Spleen (tissue), 11 donors: ENCODE measurements around the gene TRAF3IP3. TPM values are rescaled to one million over a fixed set of nuclear protein-coding genes. Genes with fewer than 3 reads are reported as not detected.
A peak's percentile ranks its signal among the peaks of the same experiment; 100 is the strongest.

Source experiments
- DNase-seq: peaks from one replicate; pipeline ENCODE4 v3.0.0-alpha.2; 2020
- H3K27ac ChIP-seq, 8 donors: fragments of 200-600 bp; sonication (generic) in 7 of 8; 1 replicate in 4 of 8; 2 replicates in 4 of 8; pipeline versions ENCODE4 v1.5.0 to v1.8.0; 2016 to 2021; ENCODE audit warnings: inconsistent platforms in 4 of 8, mild to moderate bottlenecking in 4 of 8, moderate library complexity in 1 of 8
- H3K27me3 ChIP-seq, 7 donors: fragments of 200-600 bp; sonication (generic) in 6 of 7; replicated peaks in 1 of 7; 1 replicate in 4 of 7; 2 replicates in 3 of 7; pipeline versions ENCODE4 v1.5.0 to v1.8.0; 2016 to 2021; ENCODE audit warnings: inconsistent platforms in 3 of 7, mild to moderate bottlenecking in 1 of 7
- H3K36me3 ChIP-seq, 6 donors: fragments of 200-600 bp; sonication (generic) in 5 of 6; 1 replicate in 4 of 6; 2 replicates in 2 of 6; pipeline versions ENCODE4 v1.5.0 to v1.8.0; 2016 to 2021; ENCODE audit warnings: inconsistent platforms in 2 of 6
- H3K4me1 ChIP-seq, 6 donors: fragments of 200-600 bp; sonication (generic) in 5 of 6; 1 replicate in 3 of 6; 2 replicates in 3 of 6; pipeline versions ENCODE4 v1.5.0 to v1.8.0; 2016 to 2021; ENCODE audit warnings: inconsistent platforms in 3 of 6
- H3K4me3 ChIP-seq, 8 donors: fragments of 200-600 bp; sonication (generic) in 7 of 8; 1 replicate in 4 of 8; 2 replicates in 4 of 8; pipeline versions ENCODE4 v1.5.0 to v1.8.0; 2016 to 2021; ENCODE audit warnings: inconsistent platforms in 4 of 8, mild to moderate bottlenecking in 4 of 8, moderate library complexity in 2 of 8
- H3K9me3 ChIP-seq, 8 donors: fragments of 200-600 bp; sonication (generic) in 7 of 8; 1 replicate in 4 of 8; 2 replicates in 4 of 8; pipeline versions ENCODE4 v1.5.0 to v1.8.0; 2016 to 2021; ENCODE audit warnings: inconsistent platforms in 4 of 8
- POLR2A ChIP-seq, 3 donors: fragments of 450-650 bp; IDR thresholded peaks; one replicate each; pipeline ENCODE4 v1.5.1; 2017; ENCODE audit warnings: antibody characterized with exemption in 3 of 3, mild to moderate bottlenecking in 1 of 3
- POLR2AphosphoS5 ChIP-seq, 3 donors: sonication (generic); formaldehyde crosslinking; IDR thresholded peaks; one replicate each; pipeline ENCODE4 v1.5.1; 2017; ENCODE audit warnings: antibody characterized with exemption in 3 of 3
- WGBS, 5 donors: extraction: QIAGEN DNeasy Blood & Tissue Kit in 3 of 5; methylation state at CpG; one replicate each; pipeline versions ENCODE4 v1.1.5 to v1.1.7; 2013 to 2018; 5-methylcytosine and 5-hydroxymethylcytosine counted together
- intact Hi-C: fragments of 100-400 bp; cut with DNase I; formaldehyde crosslinking; loops from one replicate; pipeline ENCODE4 v1.15.0; 2023; ENCODE audit warnings: low total_unique reads
- polyA plus RNA-seq, 3 donors: library from polyadenylated mRNA; stranded (reverse); fragments of 200-250 nt; gene quantifications; one replicate each; pipeline ENCODE4 v1.2.1, GENCODE V29; 2013
- total RNA-seq, 7 donors: library from RNA; depleted of rRNA in 3 of 7; stranded (reverse); fragments of >200 nt in 3 of 7; fragmentation: NEBNext Ultra II Directional in 4 of 7; extraction: Animal tissue kit (Norgen Biotek cat#: 25700) in 4 of 7; gene quantifications; one replicate each; pipeline versions ENCODE4 v1.1.0 to v1.2.1, GENCODE V29; 2016 to 2021
- TF ChIP-seq, protein P1 (sequence below), 11 experiments: fragments of 200-600 bp in 7 of 11; fragments of 450-650 bp in 4 of 11; sonication (generic) in 4 of 11; IDR thresholded peaks in 8 of 11; conservative IDR thresholded peaks in 3 of 11; 1 replicate in 7 of 11; 2 replicates in 4 of 11; pipeline versions ENCODE4 v1.4.0 to v1.8.0; 2016 to 2021; ENCODE audit warnings: antibody characterized with exemption in 11 of 11, inconsistent platforms in 4 of 11, mild to moderate bottlenecking in 1 of 11
- donor health status: healthy with polysubstance abuse.
- donor health status: DM: no; HTN: no; CAD: no; lungs with moderate emphysema.
- donor health status: DM: no; HTN: no; CAD: no.
- donor health status: Bipolar disorder and iron deficiency.
- donor health status: healthy.
- donor health status: DM: no; HTN: no; CAD: no.
- donor health status: DM: yes; HTN: yes; CAD: no.

The TRAF3IP3 gene
- total and polyA plus RNA-seq, 10 donors: 95.4 to 189 (median 108) TPM

DNA sequence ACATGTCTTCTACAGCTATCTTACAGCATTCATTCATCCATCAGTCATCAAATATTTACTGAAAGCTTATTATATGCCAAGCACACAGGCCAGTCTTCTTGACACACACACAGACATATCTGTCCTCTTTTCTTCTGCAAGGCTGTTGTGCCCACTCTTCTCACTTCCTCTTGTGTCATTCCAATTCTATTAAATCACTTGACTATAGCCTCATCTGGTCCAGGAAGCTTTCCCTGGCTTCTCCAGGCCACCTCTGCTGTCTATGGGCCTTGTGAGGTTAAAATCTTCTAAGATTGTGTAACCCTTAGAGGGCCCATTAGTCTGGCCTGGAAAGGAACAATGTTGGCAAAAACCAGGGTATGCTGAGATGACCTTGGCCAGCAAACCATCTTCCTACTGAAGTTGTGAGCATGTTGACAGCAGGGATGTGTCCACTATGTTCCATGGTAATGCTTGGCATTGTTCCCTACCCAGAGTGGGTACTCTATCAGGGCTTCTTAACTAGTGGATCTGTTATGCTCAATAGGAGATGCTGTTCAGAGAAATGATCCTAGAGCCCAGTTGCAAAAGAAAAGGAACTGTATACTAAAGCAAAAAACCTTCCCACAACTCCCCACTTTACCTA is 5.3 kb downstream of the TRAF3IP3 start:
- Histone ChIP-seq H3K4me3 (no peak overlapping the region), H3K9me3 (no peaks in the 10 kb centered on the region), H3K36me3 (peaks cover 0 to 79% (median 54%) of the 10 kb centered on the region in 6 donors), H3K27ac (peak overlapping the region in 3 of 8 donors; percentile 94 to 97 (median 96)), H3K4me1 (peaks cover 20 to 98% (median 59%) of the 10 kb centered on the region in 6 donors), H3K27me3 (no peaks in the 10 kb centered on the region)
- intact Hi-C loops: no loop called here
- TF ChIP-seq POLR2AphosphoS5 (IDR thresholded peaks at IDR 0.05) (no peak), POLR2A (IDR thresholded peaks at IDR 0.05) (no peak)
- TF ChIP-seq, protein P1, sequence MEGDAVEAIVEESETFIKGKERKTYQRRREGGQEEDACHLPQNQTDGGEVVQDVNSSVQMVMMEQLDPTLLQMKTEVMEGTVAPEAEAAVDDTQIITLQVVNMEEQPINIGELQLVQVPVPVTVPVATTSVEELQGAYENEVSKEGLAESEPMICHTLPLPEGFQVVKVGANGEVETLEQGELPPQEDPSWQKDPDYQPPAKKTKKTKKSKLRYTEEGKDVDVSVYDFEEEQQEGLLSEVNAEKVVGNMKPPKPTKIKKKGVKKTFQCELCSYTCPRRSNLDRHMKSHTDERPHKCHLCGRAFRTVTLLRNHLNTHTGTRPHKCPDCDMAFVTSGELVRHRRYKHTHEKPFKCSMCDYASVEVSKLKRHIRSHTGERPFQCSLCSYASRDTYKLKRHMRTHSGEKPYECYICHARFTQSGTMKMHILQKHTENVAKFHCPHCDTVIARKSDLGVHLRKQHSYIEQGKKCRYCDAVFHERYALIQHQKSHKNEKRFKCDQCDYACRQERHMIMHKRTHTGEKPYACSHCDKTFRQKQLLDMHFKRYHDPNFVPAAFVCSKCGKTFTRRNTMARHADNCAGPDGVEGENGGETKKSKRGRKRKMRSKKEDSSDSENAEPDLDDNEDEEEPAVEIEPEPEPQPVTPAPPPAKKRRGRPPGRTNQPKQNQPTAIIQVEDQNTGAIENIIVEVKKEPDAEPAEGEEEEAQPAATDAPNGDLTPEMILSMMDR (IDR thresholded peaks at IDR 0.05 in 8 of 11, conservative IDR thresholded peaks at IDR 0.05 in 3 of 11): no peak
- no peak for DNase-seq

DNA sequence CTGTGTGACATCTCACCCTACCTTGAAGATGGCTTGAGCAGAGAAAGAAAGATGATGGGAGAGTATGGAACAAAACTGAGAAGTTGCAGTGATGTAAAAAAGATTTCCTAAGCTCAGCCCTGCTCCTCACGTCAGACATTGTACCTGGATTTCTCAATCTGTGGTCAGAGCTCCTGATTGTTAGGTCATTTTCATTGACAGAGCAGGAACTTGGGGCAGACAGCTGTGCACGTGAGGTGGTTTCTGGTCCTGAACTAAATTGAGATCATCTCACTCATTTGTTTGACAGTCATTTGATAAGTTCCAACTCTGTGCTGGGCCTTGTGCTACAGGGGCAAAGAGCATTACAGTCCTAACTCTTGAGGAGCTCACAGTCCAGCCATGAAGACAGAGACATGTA is 10.2 kb downstream of the TRAF3IP3 start:
- intact Hi-C loops: no loop called here
- Histone ChIP-seq H3K4me1 (peaks cover 16 to 98% (median 70%) of the 10 kb centered on the region in 6 donors), H3K9me3 (no peaks in the 10 kb centered on the region), H3K4me3 (peak overlapping the region in 1 of 8 donors; percentile 74), H3K36me3 (peaks cover 0 to 67% (median 36%) of the 10 kb centered on the region in 6 donors), H3K27me3 (no peaks in the 10 kb centered on the region), H3K27ac (peak overlapping the region in 7 of 8 donors; percentile 49 to 94 (median 85))
- WGBS, 5 donors: 33 to 59% (median 39%) methylated on average over 2 of the region's 2 CpGs
- TF ChIP-seq POLR2AphosphoS5 (IDR thresholded peaks at IDR 0.05): peak in 1 of 3 donors; percentile 79
- TF ChIP-seq, protein P1 (IDR thresholded peaks at IDR 0.05 in 8 of 11, conservative IDR thresholded peaks at IDR 0.05 in 3 of 11): no peak
- TF ChIP-seq POLR2A (IDR thresholded peaks at IDR 0.05): no peak
- no peak for DNase-seq

DNA sequence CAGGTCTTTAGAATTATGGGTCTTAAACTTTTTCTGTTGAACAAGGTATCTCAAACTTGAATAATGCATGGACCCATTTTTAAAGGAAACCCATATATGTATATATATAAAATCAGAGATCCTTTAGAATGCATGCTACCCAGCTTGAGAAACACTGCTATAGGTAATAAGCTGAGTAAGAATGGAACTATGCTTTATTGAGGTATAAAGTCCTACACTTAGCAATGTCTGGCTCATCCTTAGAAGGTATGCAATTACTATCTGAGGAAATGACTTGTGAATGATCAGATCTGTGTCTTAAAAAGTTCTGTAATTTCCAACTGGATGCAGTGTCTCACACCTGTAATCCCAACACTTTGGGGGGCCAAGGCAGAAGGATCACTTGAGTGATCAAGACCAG is 11.2 kb downstream of the TRAF3IP3 start:
- H3K4me1 ChIP-seq: peaks cover 10 to 98% (median 66%) of the 10 kb centered on the region in 6 donors
- TF ChIP-seq, protein P1 (IDR thresholded peaks at IDR 0.05 in 8 of 11, conservative IDR thresholded peaks at IDR 0.05 in 3 of 11): no peak
- no peak for TF ChIP-seq POLR2AphosphoS5 (IDR thresholded peaks at IDR 0.05)
- peaks cover 0 to 56% (median 27%) of the 10 kb centered on the region in 6 donors for H3K36me3 ChIP-seq
- H3K9me3 ChIP-seq: no peaks in the 10 kb centered on the region
- peak overlapping the region in 2 of 8 donors; percentile 62 to 74 for H3K4me3 ChIP-seq
- no peak for DNase-seq
- intact Hi-C loops: no loop called here
- no peaks in the 10 kb centered on the region for H3K27me3 ChIP-seq
- H3K27ac ChIP-seq: peak overlapping the region; percentile 85 to 94 (median 87)

DNA sequence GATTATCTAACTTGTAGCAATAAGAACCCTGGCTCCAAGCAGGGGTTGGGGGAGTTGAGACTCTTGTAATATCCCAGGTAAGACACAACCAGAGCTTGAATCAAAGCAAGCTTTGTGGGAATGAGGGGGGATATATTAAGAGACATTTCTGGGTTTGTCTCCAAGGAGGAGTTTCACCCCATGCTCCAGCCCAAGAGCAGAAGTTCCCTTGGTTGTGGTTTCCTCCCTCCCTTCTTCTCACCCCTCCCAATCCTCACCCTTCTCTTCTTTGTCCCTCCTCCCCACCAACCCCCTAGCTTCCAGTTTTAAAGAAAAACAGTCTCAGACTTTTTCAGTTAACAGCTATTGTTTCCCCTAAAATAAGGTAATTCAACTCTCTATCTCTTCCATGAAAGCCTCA is 11.9 kb downstream of the TRAF3IP3 start:
- H3K4me3 ChIP-seq: peak overlapping the region in 5 of 8 donors; percentile 50 to 74 (median 54)
- H3K4me1 ChIP-seq: peaks cover 10 to 98% (median 68%) of the 10 kb centered on the region in 6 donors
- TF ChIP-seq POLR2A (IDR thresholded peaks at IDR 0.05): no peak
- TF ChIP-seq POLR2AphosphoS5 (IDR thresholded peaks at IDR 0.05): no peak
- TF ChIP-seq, protein P1 (IDR thresholded peaks at IDR 0.05 in 8 of 11, conservative IDR thresholded peaks at IDR 0.05 in 3 of 11): no peak
- H3K27me3 ChIP-seq: no peaks in the 10 kb centered on the region
- intact Hi-C loops: no loop called here
- DNase-seq: no peak
- H3K27ac ChIP-seq: peak overlapping the region; percentile 85 to 94 (median 87)
- peaks cover 0 to 56% (median 21%) of the 10 kb centered on the region in 6 donors for H3K36me3 ChIP-seq
- no peaks in the 10 kb centered on the region for H3K9me3 ChIP-seq
